NB4 (cell line): ENCODE results near the gene MAPK1.

ENCODE experiments used
- POLR2A ChIP-seq: IDR thresholded peaks from 2 replicates; pipeline ENCODE4 v1.6.1; 2011; ENCODE audit warnings: mild to moderate bottlenecking; ENCODE audit not compliant: insufficient read length; ENCODE audit errors: extremely low read depth
- TF ChIP-seq, protein P1 (sequence below): IDR thresholded peaks from one replicate; pipeline ENCODE4 v1.5.1; 2012; ENCODE audit warnings: low read depth, low read length

GRCh38 chr22:21867528-21868266 is at the start of gene MAPK1:
- TF ChIP-seq, protein P1, sequence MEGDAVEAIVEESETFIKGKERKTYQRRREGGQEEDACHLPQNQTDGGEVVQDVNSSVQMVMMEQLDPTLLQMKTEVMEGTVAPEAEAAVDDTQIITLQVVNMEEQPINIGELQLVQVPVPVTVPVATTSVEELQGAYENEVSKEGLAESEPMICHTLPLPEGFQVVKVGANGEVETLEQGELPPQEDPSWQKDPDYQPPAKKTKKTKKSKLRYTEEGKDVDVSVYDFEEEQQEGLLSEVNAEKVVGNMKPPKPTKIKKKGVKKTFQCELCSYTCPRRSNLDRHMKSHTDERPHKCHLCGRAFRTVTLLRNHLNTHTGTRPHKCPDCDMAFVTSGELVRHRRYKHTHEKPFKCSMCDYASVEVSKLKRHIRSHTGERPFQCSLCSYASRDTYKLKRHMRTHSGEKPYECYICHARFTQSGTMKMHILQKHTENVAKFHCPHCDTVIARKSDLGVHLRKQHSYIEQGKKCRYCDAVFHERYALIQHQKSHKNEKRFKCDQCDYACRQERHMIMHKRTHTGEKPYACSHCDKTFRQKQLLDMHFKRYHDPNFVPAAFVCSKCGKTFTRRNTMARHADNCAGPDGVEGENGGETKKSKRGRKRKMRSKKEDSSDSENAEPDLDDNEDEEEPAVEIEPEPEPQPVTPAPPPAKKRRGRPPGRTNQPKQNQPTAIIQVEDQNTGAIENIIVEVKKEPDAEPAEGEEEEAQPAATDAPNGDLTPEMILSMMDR, result peak; percentile 12
- peak; percentile 50 for TF ChIP-seq POLR2A
